SU-DHL-6 (cell line): ENCODE results near the gene CENPC.

ENCODE experiments used
- H2AFZ ChIP-seq: fragments of 200-600 bp; sonication (generic); 2 replicates; pipeline ENCODE4 v1.6.1; 2014; ENCODE audit warnings: low read depth, mild to moderate bottlenecking, moderate library complexity, mixed read lengths, antibody characterized with exemption, low read length; ENCODE audit not compliant: severe bottlenecking
- H3F3A ChIP-seq: fragments of 200-600 bp; shearing (Covaris generic); 2 replicates; pipeline ENCODE4 v1.6.0; 2016; ENCODE audit warnings: antibody characterized with exemption, mild to moderate bottlenecking; ENCODE audit not compliant: insufficient read depth
- H3K27ac ChIP-seq: fragments of 200-600 bp; sonication (generic); 2 replicates; pipeline ENCODE4 v1.5.1; 2016; ENCODE audit warnings: low read depth, mild to moderate bottlenecking, low read length, moderate library complexity, mixed read lengths
- H3K27me3 ChIP-seq: fragments of 200-600 bp; sonication (generic), shearing (Covaris generic); 2 replicates; pipeline ENCODE4 v1.6.0; 2014; ENCODE audit warnings: mild to moderate bottlenecking, low read length
- H3K36me3 ChIP-seq: fragments of 200-600 bp; sonication (generic); 2 replicates; pipeline ENCODE4 v1.6.1; 2014; ENCODE audit warnings: mild to moderate bottlenecking, low read length, mixed read lengths
- H3K4me2 ChIP-seq: fragments of 300-600, 200-600 bp; shearing (Covaris generic), sonication (generic); 2 replicates; pipeline ENCODE4 v1.6.0; 2014; ENCODE audit warnings: low read length, low read depth, mild to moderate bottlenecking; ENCODE audit not compliant: poor library complexity, severe bottlenecking
- H3K4me3 ChIP-seq: fragments of 200-600 bp; sonication (generic); 2 replicates; pipeline ENCODE4 v1.5.1; 2014; ENCODE audit warnings: antibody characterized with exemption, low read length, mild to moderate bottlenecking, mixed read lengths; ENCODE audit not compliant: insufficient read depth, poor library complexity, severe bottlenecking
- H3K79me2 ChIP-seq: fragments of 200-600 bp; sonication (generic); 2 replicates; pipeline ENCODE4 v1.6.1; 2014; ENCODE audit warnings: mild to moderate bottlenecking, low read length, moderate library complexity; ENCODE audit not compliant: insufficient read depth
- H3K9ac ChIP-seq: fragments of 200-600 bp; sonication (generic); 2 replicates; pipeline ENCODE4 v1.7.0; 2014; ENCODE audit warnings: mild to moderate bottlenecking, low read length
- H3K9me2 ChIP-seq: fragments of 200-600 bp; sonication (generic); replicated peaks from 2 replicates; pipeline ENCODE4 v1.6.1; 2014; ENCODE audit warnings: low read length; ENCODE audit not compliant: insufficient read depth
- H3K9me3 ChIP-seq: fragments of 200-600 bp; sonication (generic); 2 replicates; pipeline ENCODE4 v1.6.1; 2014; ENCODE audit warnings: low read length, mixed read lengths; ENCODE audit not compliant: insufficient read depth
- H4K20me1 ChIP-seq: fragments of 200-600 bp; sonication (generic); 2 replicates; pipeline ENCODE4 v1.6.1; 2014; ENCODE audit warnings: low read depth, mild to moderate bottlenecking, antibody characterized with exemption, low read length, moderate library complexity, mixed read lengths
- EZH2phosphoT487 ChIP-seq: fragments of 200-600 bp; sonication (generic), shearing (Covaris generic); conservative IDR thresholded peaks from 2 replicates; pipeline ENCODE4 v1.6.1; 2018; ENCODE audit warnings: mild to moderate bottlenecking, antibody characterized with exemption, low read length, moderate library complexity, mixed read lengths
- TF ChIP-seq, protein P1 (sequence below): fragments of 200-600 bp; sonication (generic); IDR thresholded peaks from one replicate; pipeline ENCODE4 v1.5.1; 2017; ENCODE audit warnings: antibody characterized with exemption, mild to moderate bottlenecking, low read length, moderate library complexity; ENCODE audit not compliant: insufficient read depth, poor library complexity, severe bottlenecking

Gene CENPC

DNA sequence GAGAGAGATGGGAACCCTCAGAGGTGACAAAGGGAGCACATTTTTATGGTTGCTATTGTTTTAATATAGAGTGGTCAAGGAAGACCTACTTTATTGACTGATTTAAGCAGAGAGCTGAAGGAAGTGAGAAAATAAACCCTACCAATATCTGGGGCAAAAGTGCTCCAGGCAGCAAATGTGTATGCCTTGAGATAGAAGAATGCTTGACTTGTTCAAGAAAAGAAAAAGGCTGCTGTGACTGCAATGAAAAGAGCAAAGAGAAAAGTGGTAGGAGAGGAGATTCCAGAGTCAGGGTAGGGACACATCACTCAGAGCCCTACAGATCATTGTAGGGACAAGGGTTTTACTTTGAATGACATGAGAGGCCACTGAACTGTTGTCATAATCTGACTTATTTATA, 39.2 kb upstream of the CENPC start:
- Histone ChIP-seq H4K20me1 (no peaks in the 10 kb centered on the region), H3K9me2 (no peaks in the 10 kb centered on the region), H3K27ac (no peak overlapping the region), H3K36me3 (peaks cover 4% of the 10 kb centered on the region; the same call in 1 of the 2 replicates), H3K4me2 (no peak overlapping the region), H3K4me3 (no peak overlapping the region), H3K79me2 (no peaks in the 10 kb centered on the region), H3K9me3 (no peaks in the 10 kb centered on the region), H3F3A (no peaks in the 10 kb centered on the region), H3K9ac (no peak overlapping the region), H3K27me3 (no peaks in the 10 kb centered on the region), H2AFZ (no peak overlapping the region)
- TF ChIP-seq EZH2phosphoT487: no peak
- TF ChIP-seq, protein P1, sequence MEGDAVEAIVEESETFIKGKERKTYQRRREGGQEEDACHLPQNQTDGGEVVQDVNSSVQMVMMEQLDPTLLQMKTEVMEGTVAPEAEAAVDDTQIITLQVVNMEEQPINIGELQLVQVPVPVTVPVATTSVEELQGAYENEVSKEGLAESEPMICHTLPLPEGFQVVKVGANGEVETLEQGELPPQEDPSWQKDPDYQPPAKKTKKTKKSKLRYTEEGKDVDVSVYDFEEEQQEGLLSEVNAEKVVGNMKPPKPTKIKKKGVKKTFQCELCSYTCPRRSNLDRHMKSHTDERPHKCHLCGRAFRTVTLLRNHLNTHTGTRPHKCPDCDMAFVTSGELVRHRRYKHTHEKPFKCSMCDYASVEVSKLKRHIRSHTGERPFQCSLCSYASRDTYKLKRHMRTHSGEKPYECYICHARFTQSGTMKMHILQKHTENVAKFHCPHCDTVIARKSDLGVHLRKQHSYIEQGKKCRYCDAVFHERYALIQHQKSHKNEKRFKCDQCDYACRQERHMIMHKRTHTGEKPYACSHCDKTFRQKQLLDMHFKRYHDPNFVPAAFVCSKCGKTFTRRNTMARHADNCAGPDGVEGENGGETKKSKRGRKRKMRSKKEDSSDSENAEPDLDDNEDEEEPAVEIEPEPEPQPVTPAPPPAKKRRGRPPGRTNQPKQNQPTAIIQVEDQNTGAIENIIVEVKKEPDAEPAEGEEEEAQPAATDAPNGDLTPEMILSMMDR: no peak

DNA sequence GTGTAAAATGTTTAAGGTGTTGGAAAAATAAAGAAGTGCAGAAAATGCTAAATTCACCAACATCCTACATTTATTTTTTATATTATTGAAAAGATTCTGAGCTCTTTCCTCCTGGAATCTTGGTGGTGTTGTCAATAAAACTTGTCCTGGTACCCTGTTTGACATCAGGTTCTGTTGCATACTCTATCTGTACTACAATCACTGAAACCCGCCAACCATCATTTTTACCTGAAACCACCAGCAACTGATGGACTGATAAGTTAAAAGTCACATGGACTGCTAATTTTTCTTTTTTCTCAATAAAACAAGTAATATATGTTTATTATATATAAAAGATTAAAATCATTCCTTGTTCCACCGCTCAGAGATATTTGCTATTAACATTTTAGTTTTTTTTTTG, 36.6 kb upstream of the CENPC start:
- Histone ChIP-seq H3K27me3 (no peaks in the 10 kb centered on the region), H4K20me1 (no peaks in the 10 kb centered on the region), H3K9me3 (no peaks in the 10 kb centered on the region), H3K36me3 (peaks cover 7% of the 10 kb centered on the region; the same call in 1 of the 2 replicates), H3K27ac (no peak overlapping the region), H3K9me2 (no peaks in the 10 kb centered on the region), H3K9ac (no peak overlapping the region), H2AFZ (no peak overlapping the region), H3F3A (no peaks in the 10 kb centered on the region), H3K4me3 (no peak overlapping the region), H3K79me2 (no peaks in the 10 kb centered on the region), H3K4me2 (no peak overlapping the region)
- TF ChIP-seq, protein P1: no peak
- no peak for TF ChIP-seq EZH2phosphoT487

DNA sequence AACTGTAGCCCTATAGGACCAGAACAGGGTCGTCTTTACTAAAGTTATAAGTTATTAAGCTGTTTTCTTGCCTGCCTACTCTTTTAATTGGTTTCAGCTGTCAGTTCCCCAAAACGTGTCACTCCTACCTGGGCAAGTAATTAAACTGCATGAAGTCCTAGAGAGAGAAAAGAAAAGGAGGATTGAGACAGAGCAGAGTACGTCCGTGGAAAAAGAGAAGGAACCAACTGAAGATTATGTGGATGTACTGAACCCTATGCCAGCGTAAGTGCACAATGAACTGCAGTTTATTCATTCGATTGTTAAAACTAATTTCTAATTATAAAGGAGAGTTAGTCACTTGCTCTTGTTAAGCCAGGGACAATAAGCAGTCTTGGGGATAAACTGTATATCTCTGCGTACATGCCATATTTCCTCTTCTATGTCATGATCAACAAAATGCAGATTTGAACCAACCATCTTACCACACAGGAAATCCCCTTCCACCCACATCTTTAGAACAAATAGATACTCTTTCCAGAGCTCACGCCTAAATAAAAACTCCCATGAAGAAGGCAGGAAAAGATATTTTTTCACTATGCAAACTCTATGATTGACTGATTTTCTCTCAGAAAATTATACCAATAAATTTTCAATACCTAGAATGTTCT, 36.0 kb upstream of the CENPC start:
- peaks cover 10% of the 10 kb centered on the region; the same call in 1 of the 2 replicates for H3K36me3 ChIP-seq
- H3K4me2 ChIP-seq: no peak overlapping the region
- H3K27me3 ChIP-seq: no peaks in the 10 kb centered on the region
- no peaks in the 10 kb centered on the region for H3K9me3 ChIP-seq
- no peaks in the 10 kb centered on the region for H3K79me2 ChIP-seq
- no peaks in the 10 kb centered on the region for H3F3A ChIP-seq
- TF ChIP-seq, protein P1: no peak
- TF ChIP-seq EZH2phosphoT487: no peak
- no peak overlapping the region for H3K4me3 ChIP-seq
- H2AFZ ChIP-seq: no peak overlapping the region
- H3K9ac ChIP-seq: no peak overlapping the region
- no peaks in the 10 kb centered on the region for H3K9me2 ChIP-seq
- H3K27ac ChIP-seq: no peak overlapping the region
- no peaks in the 10 kb centered on the region for H4K20me1 ChIP-seq
